Measurements from ENCODE around the gene MYO1D. TPM values are rescaled to one million over a fixed set of nuclear protein-coding genes. Genes with fewer than 3 reads are reported as not detected.
A peak's percentile ranks its signal among the peaks of the same experiment; 100 is the strongest.

Gene MYO1D
- total RNA-seq, 8 experiments from 2014 or later: 1.6 to 9.8 (median 5.6) TPM

DNA sequence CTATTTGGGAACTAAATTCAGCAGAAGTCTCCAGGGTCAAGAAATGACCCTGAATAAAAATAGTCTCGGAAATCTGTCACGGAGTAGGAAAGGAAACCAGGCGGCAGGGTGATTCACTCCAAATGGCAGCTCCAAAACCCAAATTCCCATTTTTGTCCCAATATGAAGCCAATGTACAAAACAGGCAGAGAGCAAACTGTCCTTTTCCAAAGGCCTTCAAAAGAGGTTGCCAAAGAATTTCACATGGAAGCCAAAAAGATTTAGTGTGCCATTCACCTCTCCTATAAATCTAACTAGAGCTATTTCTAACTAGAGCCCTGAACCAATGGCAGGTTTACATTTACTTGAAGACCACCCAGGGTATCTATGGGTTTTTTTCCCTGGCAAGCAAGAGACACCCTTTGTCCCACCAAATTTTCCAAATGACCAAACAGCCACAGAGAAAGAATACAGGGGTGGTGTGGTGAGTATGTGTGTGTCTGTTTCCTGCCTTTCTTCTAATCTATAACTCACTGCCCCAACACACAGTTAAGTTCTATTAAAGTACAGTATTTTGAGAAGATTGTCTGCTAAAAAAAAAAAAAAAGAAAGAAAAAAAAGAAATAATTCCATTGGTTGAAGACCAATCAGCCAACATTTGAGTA lies 6.8 kb downstream of the MYO1D start:
- Histone ChIP-seq H3K4me1 (replicated peaks in 1 of 2) (no peaks in the 10 kb centered on the region), H3K27ac (no peak overlapping the region), H3K4me3 (no peak overlapping the region)
- in situ Hi-C loops (cut with MboI; ENCODE audit: low pct_unique_long_range_greater_than_20kb in 2 of 9, low sequenced_read_pairs in 9 of 9, unreplicated experiment in 9 of 9): no loop called here
- WGBS, 10 experiments: 28 to 100% (median 63%) methylated on average over 1 to 3 of the region's 3 CpGs; no CpG with 5 or more reads in 5 of the 10 experiments
- no peak for ATAC-seq (replicated peaks in 6 of 8)

- Histone ChIP-seq H3K4me3 (no peak overlapping the region), H3K4me1 (replicated peaks in 1 of 2) (no peaks in the 10 kb centered on the region), H3K27ac (no peak overlapping the region)
- 36 to 100% (median 73%) methylated on average over 2 to 6 of the region's 6 CpGs for WGBS, 10 experiments
- in situ Hi-C loops (cut with MboI; ENCODE audit: low pct_unique_long_range_greater_than_20kb in 2 of 9, low sequenced_read_pairs in 9 of 9, unreplicated experiment in 9 of 9): no loop called here
- ATAC-seq (replicated peaks in 6 of 8): peak in 2 of 8 experiments; percentile 24 to 47
These were observed 7.4 kb downstream of the MYO1D start for GRCh38 chr17:32869345-32870026.

DNA sequence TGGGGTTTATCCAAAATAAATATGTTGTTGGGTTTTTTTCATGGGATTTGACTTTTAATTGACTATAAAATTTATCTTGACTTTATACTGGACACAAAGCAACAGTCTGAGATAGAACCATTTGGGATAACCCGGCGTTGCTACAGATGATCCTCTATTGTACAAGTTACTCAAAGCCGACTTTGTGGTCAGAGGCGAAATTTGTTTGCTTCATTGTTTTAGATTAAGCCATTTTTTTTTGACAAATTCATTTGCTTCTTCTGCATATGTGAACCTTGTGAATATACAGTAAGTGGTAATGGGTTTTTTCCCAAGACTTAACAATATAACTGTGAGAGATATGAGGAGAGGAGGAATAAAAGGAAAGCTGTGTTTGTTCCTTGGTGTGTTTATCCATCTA lies 11.8 kb downstream of the MYO1D start:
- in situ Hi-C loops (cut with MboI; ENCODE audit: low pct_unique_long_range_greater_than_20kb in 2 of 9, low sequenced_read_pairs in 9 of 9, unreplicated experiment in 9 of 9): no loop called here
- H3K4me1 ChIP-seq (replicated peaks in 1 of 2): no peaks in the 10 kb centered on the region
- H3K4me3 ChIP-seq: no peak overlapping the region
- WGBS, 10 experiments: 45 to 100% (median 93%) methylated on average over 2 to 4 of the region's 4 CpGs; no CpG with 5 or more reads in 1 of the 10 experiments
- no peak for ATAC-seq (replicated peaks in 6 of 8)
- H3K27ac ChIP-seq: no peak overlapping the region

DNA sequence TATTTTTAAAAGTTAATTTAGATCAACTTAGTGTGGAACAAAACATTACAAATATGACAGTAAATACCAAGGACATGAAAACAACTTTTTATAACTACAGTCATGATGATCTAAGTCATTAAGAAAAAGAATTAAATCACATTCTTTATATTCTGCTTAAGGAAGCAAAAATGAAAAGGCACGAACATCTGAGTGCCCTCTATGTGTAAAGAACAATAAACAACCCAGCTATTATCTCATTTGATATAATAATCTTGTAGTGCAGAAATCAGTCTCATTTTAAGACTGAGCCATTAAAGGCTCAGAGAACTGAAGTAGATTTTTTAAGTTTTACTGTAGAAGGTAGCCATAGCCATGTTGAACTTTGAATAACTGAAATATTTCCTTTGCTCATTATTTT lies 13.4 kb downstream of the MYO1D start:
- H3K4me3 ChIP-seq: no peak overlapping the region
- ATAC-seq (replicated peaks in 6 of 8): no peak
- no peak overlapping the region for H3K27ac ChIP-seq
- H3K4me1 ChIP-seq (replicated peaks in 1 of 2): no peaks in the 10 kb centered on the region
- in situ Hi-C loops (cut with MboI; ENCODE audit: low pct_unique_long_range_greater_than_20kb in 2 of 9, low sequenced_read_pairs in 9 of 9, unreplicated experiment in 9 of 9): no loop called here
- 0 to 90% (median 71%) methylated on average over 1 of the region's 1 CpG; no CpG with 5 or more reads in 2 of the 10 experiments for WGBS, 10 experiments

DNA sequence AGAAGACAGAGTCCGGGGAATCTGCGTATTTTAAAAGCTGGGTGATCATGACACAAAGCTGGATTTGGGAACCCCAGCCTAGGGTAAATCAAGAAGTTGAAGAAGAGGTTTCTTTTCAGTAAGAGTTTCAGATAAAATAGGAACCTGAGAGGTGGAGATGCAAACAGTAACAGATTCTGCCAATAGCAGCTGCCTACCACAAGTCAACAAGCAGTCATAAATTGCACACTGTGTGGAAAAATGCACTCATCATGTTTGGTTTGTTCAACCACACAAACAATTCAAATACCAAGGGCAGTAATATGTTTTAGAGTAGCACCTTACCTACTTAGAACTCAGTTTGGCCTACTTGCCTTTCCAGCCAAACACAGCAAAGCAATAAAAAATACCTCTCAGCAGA lies 14.0 kb downstream of the MYO1D start:
- Histone ChIP-seq H3K27ac (no peak overlapping the region), H3K4me1 (replicated peaks in 1 of 2) (no peaks in the 10 kb centered on the region), H3K4me3 (no peak overlapping the region)
- in situ Hi-C loops (cut with MboI; ENCODE audit: low pct_unique_long_range_greater_than_20kb in 2 of 9, low sequenced_read_pairs in 9 of 9, unreplicated experiment in 9 of 9): no loop called here
- 78 to 82% (median 80%) methylated on average over 1 to 2 of the region's 2 CpGs; no CpG with 5 or more reads in 6 of the 10 experiments for WGBS, 10 experiments
- no peak for ATAC-seq (replicated peaks in 6 of 8)

DNA sequence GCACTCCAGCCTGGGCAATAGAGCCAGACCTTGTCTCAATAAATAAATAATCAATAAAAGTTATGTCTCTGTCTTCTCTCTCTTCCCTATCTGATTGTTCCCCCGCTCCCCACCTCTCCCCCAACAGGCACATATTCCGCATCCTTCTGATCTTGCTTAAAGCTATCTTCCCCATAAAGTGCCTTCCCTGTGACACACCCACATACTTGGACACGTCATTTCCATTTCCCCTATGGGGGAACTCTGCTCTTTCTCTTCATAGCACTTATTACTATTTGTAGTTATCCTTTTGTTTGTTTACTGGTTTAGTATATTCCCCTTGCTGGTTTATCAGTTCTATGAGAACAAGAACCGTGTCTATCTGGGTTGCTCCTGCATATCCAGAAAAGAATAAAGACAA lies 14.9 kb downstream of the MYO1D start:
- 50 to 100% (median 86%) methylated on average over 1 to 4 of the region's 4 CpGs; no CpG with 5 or more reads in 1 of the 10 experiments for WGBS, 10 experiments

DNA sequence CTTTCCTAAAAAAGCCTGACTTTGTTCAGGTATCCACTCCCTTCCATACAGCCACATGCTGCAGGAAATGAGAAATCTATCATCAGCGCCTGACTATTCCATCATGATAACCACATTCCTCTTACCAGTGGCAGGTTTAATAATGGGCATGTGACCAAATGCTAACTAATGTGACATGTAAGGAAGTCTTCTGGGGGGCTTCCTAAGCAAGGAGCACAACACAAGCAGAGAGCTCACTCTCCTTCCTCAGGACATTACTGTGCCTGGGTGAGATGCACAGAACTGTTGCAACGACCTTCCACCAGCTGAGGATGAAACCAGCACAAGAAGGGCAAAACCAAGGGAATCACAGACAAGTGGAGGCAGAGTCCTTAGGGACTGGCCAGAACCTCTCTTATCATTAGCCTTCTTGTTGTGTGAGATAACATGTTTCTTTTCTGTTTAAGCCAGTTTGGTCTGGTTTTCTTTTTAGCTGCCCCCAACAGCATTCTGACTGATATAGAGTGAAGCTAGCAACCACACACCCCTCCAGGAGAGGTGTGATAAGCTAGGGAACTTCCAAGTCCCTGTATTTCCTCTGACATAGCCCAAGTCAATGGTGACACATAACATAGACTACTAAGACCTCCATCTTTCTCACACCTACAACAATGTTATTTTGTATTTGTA lies 16.9 kb downstream of the MYO1D start:
- no peak for ATAC-seq (replicated peaks in 6 of 8)
- in situ Hi-C loops (cut with MboI; ENCODE audit: low pct_unique_long_range_greater_than_20kb in 2 of 9, low sequenced_read_pairs in 9 of 9, unreplicated experiment in 9 of 9): no loop called here
- Histone ChIP-seq H3K4me1 (replicated peaks in 1 of 2) (no peaks in the 10 kb centered on the region), H3K27ac (no peak overlapping the region), H3K4me3 (no peak overlapping the region)
- 17 to 100% (median 70%) methylated on average over 1 to 2 of the region's 2 CpGs; no CpG with 5 or more reads in 3 of the 10 experiments for WGBS, 10 experiments

More for the DNA sequence above, 14.9 kb downstream of the MYO1D start:
- no peaks in the 10 kb centered on the region for H3K4me1 ChIP-seq (replicated peaks in 1 of 2)
- no peak overlapping the region for H3K4me3 ChIP-seq
- in situ Hi-C loops (cut with MboI; ENCODE audit: low pct_unique_long_range_greater_than_20kb in 2 of 9, low sequenced_read_pairs in 9 of 9, unreplicated experiment in 9 of 9): no loop called here
- no peak for ATAC-seq (replicated peaks in 6 of 8)
- H3K27ac ChIP-seq: no peak overlapping the region

GRCh38 chr17:32855620-32856019 lies 21.3 kb downstream of the MYO1D start:
- 55 to 100% (median 97%) methylated on average over 1 to 3 of the region's 3 CpGs for WGBS, 10 experiments
- H3K27ac ChIP-seq: no peak overlapping the region
- no peaks in the 10 kb centered on the region for H3K4me1 ChIP-seq (replicated peaks in 1 of 2)
- no peak overlapping the region for H3K4me3 ChIP-seq
- in situ Hi-C loops (cut with MboI; ENCODE audit: low pct_unique_long_range_greater_than_20kb in 2 of 9, low sequenced_read_pairs in 9 of 9, unreplicated experiment in 9 of 9): no loop called here
- no peak for ATAC-seq (replicated peaks in 6 of 8)

DNA sequence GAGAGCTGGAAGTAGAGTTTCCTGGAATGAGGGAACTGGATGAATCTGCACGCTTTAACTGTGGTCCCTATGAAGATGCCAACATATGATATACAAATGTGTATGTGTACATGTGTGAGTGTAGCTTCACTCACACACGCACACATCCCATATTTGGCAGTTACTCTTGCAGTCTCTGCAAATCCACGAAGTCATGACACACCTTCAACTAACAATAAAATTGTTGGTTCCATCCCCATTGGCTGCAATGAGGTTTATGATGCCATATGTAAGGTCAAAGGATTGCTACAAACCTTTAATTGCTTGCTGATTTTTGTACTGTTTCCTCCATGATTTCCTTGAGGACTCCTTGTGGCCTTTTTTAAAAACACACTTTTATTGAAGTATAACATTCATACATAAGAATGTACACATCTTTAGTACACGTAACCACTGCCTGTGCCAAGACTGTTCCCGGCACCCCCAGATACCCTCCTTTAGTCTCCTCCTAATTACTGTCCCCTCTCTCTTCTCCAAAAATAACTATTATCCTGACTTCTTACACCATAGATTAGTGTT lies 22.0 kb downstream of the MYO1D start:
- ATAC-seq (replicated peaks in 6 of 8): no peak
- H3K4me1 ChIP-seq (replicated peaks in 1 of 2): no peaks in the 10 kb centered on the region
- H3K27ac ChIP-seq: no peak overlapping the region
- no peak overlapping the region for H3K4me3 ChIP-seq
- 60 to 94% (median 81%) methylated on average over 1 to 5 of the region's 5 CpGs for WGBS, 10 experiments
- in situ Hi-C loops (cut with MboI; ENCODE audit: low pct_unique_long_range_greater_than_20kb in 2 of 9, low sequenced_read_pairs in 9 of 9, unreplicated experiment in 9 of 9): no loop called here

DNA sequence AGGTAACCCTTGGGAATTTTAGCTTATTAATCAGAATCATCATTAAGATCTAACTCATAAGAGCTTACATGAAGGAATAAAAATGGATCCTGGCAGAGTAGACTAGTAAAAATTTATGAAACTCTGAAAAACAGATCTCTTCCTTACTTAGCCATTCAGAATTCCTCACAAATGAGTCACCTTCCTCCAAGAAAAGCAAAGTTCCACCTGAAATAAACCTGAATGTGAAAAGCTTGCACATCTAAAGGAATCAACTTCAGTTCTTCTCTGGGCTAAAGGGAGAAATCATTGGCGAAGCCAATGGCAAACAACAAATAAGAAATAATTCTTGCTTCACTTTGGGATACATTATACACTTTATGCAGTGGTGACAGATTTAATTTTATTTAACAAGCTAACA lies 22.7 kb downstream of the MYO1D start:
- H3K4me1 ChIP-seq (replicated peaks in 1 of 2): no peaks in the 10 kb centered on the region
- ATAC-seq (replicated peaks in 6 of 8): no peak
- no peak overlapping the region for H3K27ac ChIP-seq
- WGBS, 10 experiments: 63 to 100% (median 86%) methylated on average over 1 of the region's 1 CpG; no CpG with 5 or more reads in 1 of the 10 experiments
- in situ Hi-C loops (cut with MboI; ENCODE audit: low pct_unique_long_range_greater_than_20kb in 2 of 9, low sequenced_read_pairs in 9 of 9, unreplicated experiment in 9 of 9): no loop called here
- H3K4me3 ChIP-seq: no peak overlapping the region

DNA sequence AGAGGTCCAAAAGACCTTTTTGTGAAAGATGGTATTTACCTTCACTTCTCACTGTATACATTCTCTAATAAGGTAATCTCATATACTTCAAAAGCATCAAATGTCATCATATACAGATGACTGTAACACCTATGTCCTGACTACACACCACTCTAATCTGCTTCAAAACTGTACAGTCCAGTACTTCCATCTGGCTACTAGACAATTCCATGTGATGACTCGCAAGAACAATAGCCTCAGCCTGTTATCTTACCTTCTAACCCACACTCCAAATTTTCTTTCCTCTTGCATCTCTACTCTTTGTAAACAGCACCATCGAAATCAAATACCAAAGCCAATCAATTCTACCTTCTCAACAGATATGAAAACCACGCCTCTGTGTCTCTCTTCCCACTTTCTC lies 24.1 kb downstream of the MYO1D start:
- ATAC-seq (replicated peaks in 6 of 8): no peak
- in situ Hi-C loops (cut with MboI; ENCODE audit: low pct_unique_long_range_greater_than_20kb in 2 of 9, low sequenced_read_pairs in 9 of 9, unreplicated experiment in 9 of 9): no loop called here
- H3K4me1 ChIP-seq (replicated peaks in 1 of 2): no peaks in the 10 kb centered on the region
- 38 to 100% (median 74%) methylated on average over 1 to 3 of the region's 3 CpGs for WGBS, 10 experiments
- H3K27ac ChIP-seq: no peak overlapping the region
- no peak overlapping the region for H3K4me3 ChIP-seq

DNA sequence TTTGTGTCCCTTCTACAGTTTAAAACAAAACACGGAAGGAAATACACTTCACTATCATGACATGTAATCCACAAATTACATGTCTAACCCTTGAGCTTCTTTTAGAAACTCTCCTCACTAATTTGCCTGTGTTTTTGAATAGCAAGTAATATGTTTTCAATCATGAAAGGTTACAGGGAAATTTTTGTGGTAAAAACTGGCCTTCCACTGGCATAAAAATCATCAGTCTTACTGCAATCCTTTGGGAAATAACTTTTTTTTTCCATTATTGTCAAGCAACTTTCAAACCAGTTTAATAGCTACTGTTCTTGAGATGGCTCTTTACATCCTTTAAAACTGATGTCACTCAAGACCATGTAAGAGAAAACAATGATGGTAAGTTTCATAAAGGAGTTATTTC lies 27.0 kb downstream of the MYO1D start:
- WGBS, 10 experiments: 50 to 100% (median 100%) methylated on average over 1 of the region's 1 CpG; no CpG with 5 or more reads in 3 of the 10 experiments
- no peak for ATAC-seq (replicated peaks in 6 of 8)
- Histone ChIP-seq H3K4me1 (replicated peaks in 1 of 2) (no peaks in the 10 kb centered on the region), H3K4me3 (no peak overlapping the region), H3K27ac (no peak overlapping the region)
- in situ Hi-C loops (cut with MboI; ENCODE audit: low pct_unique_long_range_greater_than_20kb in 2 of 9, low sequenced_read_pairs in 9 of 9, unreplicated experiment in 9 of 9): no loop called here

- WGBS, 10 experiments: 25 to 73% (median 59%) methylated on average over 1 to 2 of the region's 2 CpGs
- H3K4me3 ChIP-seq: no peak overlapping the region
- H3K4me1 ChIP-seq (replicated peaks in 1 of 2): no peaks in the 10 kb centered on the region
- H3K27ac ChIP-seq: no peak overlapping the region
- ATAC-seq (replicated peaks in 6 of 8): no peak
- in situ Hi-C loops (cut with MboI; ENCODE audit: low pct_unique_long_range_greater_than_20kb in 2 of 9, low sequenced_read_pairs in 9 of 9, unreplicated experiment in 9 of 9): no loop called here
These were observed 28.9 kb downstream of the MYO1D start for GRCh38 chr17:32847977-32848376.
